IgD-negative memory B cell (primary cell): ENCODE measurements around the gene RCOR1. TPM values are rescaled to one million over a fixed set of nuclear protein-coding genes. Genes with fewer than 3 reads are reported as not detected.

Experiments
- H3K27ac Mint-ChIP-seq, 3 donors: one replicate each; pipeline ENCODE4 v1.8.0; 2020 to 2022; ENCODE audit warnings: mild to moderate bottlenecking in 3 of 3, mixed read lengths in 3 of 3, moderate library complexity in 1 of 3
- H3K27me3 Mint-ChIP-seq: one replicate; pipeline ENCODE4 v1.8.0; 2021; ENCODE audit warnings: mixed read lengths
- H3K36me3 Mint-ChIP-seq: one replicate; pipeline ENCODE4 v1.8.0; 2020; ENCODE audit warnings: mild to moderate bottlenecking, mixed read lengths
- H3K4me1 Mint-ChIP-seq, 3 donors: one replicate each; pipeline ENCODE4 v1.8.0; 2020 to 2022; ENCODE audit warnings: mixed read lengths in 3 of 3, mild to moderate bottlenecking in 1 of 3
- H3K4me3 Mint-ChIP-seq, 4 donors: one replicate each; pipeline ENCODE4 v1.8.0; 2020 to 2022; ENCODE audit warnings: mild to moderate bottlenecking in 4 of 4, mixed read lengths in 4 of 4, moderate library complexity in 3 of 4
- H3K9me3 Mint-ChIP-seq, 3 donors: one replicate each; pipeline ENCODE4 v1.8.0; 2020 to 2021; ENCODE audit warnings: mixed read lengths in 3 of 3, mild to moderate bottlenecking in 1 of 3
- polyA plus RNA-seq: library from polyadenylated mRNA; unstranded; fragments of 300-500 nt; fragmentation: Illumina TruSeq; gene quantifications from one replicate; pipeline ENCODE4 v1.2.3, GENCODE V29; 2021

The RCOR1 gene
- polyA plus RNA-seq, 1 donor from 2014 or later: 1.2 TPM

DNA sequence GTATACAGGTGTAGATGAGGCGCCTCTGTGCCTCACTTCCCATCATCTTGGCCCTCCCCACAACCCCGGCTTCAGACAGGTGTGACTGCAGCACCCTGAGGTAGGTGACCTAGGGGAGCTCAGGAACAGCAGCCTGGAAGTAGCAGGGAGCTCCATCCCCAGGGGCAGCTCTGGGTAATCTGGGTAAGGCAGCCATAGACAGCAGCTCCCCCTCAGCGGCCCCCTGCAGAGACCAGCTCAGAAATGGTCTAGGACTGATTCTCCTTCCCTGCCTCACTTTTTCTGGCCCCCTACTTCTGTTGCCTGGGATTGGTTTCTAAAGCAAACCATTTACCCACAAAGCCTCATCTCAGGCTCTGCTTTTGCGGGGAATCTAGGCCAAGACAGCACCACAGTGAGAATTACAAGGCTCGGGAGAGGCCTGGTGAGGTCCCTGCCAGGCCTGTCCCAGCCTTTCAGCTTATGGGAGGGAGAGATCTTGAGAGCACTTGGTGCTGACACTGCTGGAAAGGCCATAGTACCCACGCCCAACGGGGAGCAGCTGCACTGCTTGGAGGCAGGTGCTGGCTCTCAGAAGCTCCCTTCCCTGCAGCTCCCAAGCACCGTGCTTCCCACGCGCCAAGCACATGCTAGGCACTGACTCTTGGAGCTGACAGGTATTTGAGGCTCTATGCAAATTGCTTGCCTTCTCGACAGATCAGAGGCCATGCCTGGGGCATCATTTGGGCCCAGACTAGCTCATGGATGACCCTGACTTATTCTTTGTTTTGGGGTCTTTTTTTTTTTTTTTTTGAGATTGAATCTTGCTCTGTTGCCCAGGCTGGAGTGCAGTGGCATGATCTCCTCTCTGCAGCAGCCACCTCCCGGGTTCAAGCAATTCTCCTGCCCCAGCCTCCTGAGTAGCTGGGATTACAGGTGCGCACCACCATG lies 139.7 kb downstream of the RCOR1 start:
- Mint-ChIP-seq H3K9me3 (no peaks in the 10 kb centered on the region), H3K4me3 (no peak overlapping the region), H3K27me3 (no peaks in the 10 kb centered on the region), H3K4me1 (no peaks in the 10 kb centered on the region), H3K36me3 (peaks cover 8% of the 10 kb centered on the region), H3K27ac (no peak overlapping the region)

DNA sequence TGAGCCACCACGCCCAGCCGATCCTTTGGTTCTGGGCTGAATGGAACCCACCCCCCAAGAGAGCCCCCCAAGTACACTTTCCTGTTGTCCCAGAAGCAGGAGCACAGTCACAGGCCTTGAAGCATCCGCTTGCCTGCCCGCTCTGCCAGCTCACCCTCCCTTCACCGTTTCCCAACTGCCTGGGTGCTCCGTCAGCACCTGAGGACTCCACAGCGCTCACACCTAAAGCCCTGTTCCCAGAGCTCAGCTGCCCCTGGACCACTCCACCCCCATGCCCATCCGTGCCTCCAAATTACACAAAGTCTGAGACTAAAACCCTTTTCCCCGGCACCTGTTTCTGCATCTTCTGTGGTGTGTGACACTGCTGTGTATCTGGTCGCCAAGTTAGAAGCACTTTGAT lies 140.5 kb downstream of the RCOR1 start:
- H3K9me3 Mint-ChIP-seq: no peaks in the 10 kb centered on the region
- H3K27me3 Mint-ChIP-seq: no peaks in the 10 kb centered on the region
- H3K4me1 Mint-ChIP-seq: no peaks in the 10 kb centered on the region
- peaks cover 7% of the 10 kb centered on the region for H3K36me3 Mint-ChIP-seq
- peak overlapping the region in 1 of 3 donors; percentile 69 for H3K27ac Mint-ChIP-seq
- no peak overlapping the region for H3K4me3 Mint-ChIP-seq

GRCh38 chr14:102733326-102733725 lies 140.9 kb downstream of the RCOR1 start:
- peak overlapping the region in 1 of 3 donors; percentile 69 for H3K27ac Mint-ChIP-seq
- no peaks in the 10 kb centered on the region for H3K27me3 Mint-ChIP-seq
- no peak overlapping the region for H3K4me3 Mint-ChIP-seq
- H3K9me3 Mint-ChIP-seq: no peaks in the 10 kb centered on the region
- H3K36me3 Mint-ChIP-seq: peaks cover 6% of the 10 kb centered on the region
- H3K4me1 Mint-ChIP-seq: no peaks in the 10 kb centered on the region

- Mint-ChIP-seq H3K27me3 (no peaks in the 10 kb centered on the region), H3K9me3 (no peaks in the 10 kb centered on the region), H3K36me3 (peaks cover 6% of the 10 kb centered on the region), H3K27ac (no peak overlapping the region), H3K4me1 (no peaks in the 10 kb centered on the region), H3K4me3 (no peak overlapping the region)
Measured at GRCh38 chr14:102734436-102734835, 142.0 kb downstream of the RCOR1 start.

- H3K4me3 Mint-ChIP-seq: no peak overlapping the region
- no peak overlapping the region for H3K27ac Mint-ChIP-seq
- H3K36me3 Mint-ChIP-seq: peaks cover 8% of the 10 kb centered on the region
- H3K27me3 Mint-ChIP-seq: no peaks in the 10 kb centered on the region
- H3K4me1 Mint-ChIP-seq: no peaks in the 10 kb centered on the region
- peaks cover 0 to 2% (median 0%) of the 10 kb centered on the region in 3 donors for H3K9me3 Mint-ChIP-seq
Measured at GRCh38 chr14:102736956-102737355, 144.5 kb downstream of the RCOR1 start.

DNA sequence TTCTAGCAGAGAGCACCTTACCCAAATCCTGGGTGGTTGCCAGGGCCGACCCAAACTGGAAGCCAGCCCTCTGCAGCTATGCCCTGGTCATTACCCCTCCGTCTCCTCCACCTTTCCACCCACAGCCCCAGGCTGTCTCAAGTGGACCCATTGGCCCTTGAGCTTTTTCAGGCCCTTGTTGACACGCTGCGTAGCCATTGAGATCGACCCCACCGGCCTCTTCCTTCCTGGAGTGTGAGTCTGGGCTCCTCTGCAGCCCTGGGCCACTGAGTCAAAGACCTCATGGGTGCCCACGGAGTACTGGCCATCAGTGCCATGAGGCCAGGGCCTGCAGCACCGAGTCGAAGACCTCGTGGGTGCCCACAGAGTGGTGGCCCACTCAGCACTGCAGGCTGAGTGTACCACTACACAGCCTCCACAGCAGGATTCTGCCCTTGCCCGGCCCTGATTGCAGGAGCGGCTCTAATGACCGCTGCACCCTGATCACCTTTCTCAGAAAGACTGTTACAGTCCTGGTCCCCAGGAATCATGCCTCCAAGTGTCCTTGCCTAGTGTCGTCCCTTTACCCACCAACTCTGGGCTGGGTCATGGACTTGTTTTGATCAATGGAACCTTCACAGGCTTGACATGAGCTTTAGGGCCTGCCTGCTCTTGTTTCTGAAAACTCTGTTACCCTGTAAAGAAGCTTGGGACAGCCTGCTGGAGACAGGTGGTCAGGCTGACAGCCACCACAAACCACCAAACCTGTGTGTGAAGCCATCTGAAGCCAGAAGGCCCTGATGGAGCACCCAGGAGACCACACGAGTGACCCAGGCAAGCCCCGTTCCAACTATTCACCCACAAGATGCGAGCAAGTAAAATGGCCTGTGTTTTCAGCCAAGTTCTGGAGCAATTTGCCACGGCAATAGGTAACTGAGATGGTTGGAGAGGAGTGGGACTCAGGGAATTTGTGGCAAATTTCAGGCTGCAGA lies 145.2 kb downstream of the RCOR1 start:
- Mint-ChIP-seq H3K27me3 (no peaks in the 10 kb centered on the region), H3K9me3 (peaks cover 0 to 2% (median 0%) of the 10 kb centered on the region in 3 donors), H3K4me1 (no peaks in the 10 kb centered on the region), H3K4me3 (no peak overlapping the region), H3K27ac (no peak overlapping the region), H3K36me3 (peaks cover 8% of the 10 kb centered on the region)

GRCh38 chr14:102738373-102739189 lies 146.1 kb downstream of the RCOR1 start:
- Mint-ChIP-seq H3K9me3 (peaks cover 0 to 4% (median 0%) of the 10 kb centered on the region in 3 donors), H3K4me3 (no peak overlapping the region), H3K4me1 (no peaks in the 10 kb centered on the region), H3K27me3 (no peaks in the 10 kb centered on the region), H3K36me3 (peaks cover 6% of the 10 kb centered on the region), H3K27ac (no peak overlapping the region)

GRCh38 chr14:102739190-102739469 lies 146.7 kb downstream of the RCOR1 start:
- H3K27ac Mint-ChIP-seq: no peak overlapping the region

GRCh38 chr14:102746634-102747438 lies 154.4 kb downstream of the RCOR1 start:
- no peak overlapping the region for H3K4me3 Mint-ChIP-seq

More at GRCh38 chr14:102739190-102739469, 146.7 kb downstream of the RCOR1 start:
- peaks cover 0 to 4% (median 0%) of the 10 kb centered on the region in 3 donors for H3K9me3 Mint-ChIP-seq
- H3K27me3 Mint-ChIP-seq: no peaks in the 10 kb centered on the region
- peaks cover 6% of the 10 kb centered on the region for H3K36me3 Mint-ChIP-seq
- no peaks in the 10 kb centered on the region for H3K4me1 Mint-ChIP-seq
- H3K4me3 Mint-ChIP-seq: no peak overlapping the region

DNA sequence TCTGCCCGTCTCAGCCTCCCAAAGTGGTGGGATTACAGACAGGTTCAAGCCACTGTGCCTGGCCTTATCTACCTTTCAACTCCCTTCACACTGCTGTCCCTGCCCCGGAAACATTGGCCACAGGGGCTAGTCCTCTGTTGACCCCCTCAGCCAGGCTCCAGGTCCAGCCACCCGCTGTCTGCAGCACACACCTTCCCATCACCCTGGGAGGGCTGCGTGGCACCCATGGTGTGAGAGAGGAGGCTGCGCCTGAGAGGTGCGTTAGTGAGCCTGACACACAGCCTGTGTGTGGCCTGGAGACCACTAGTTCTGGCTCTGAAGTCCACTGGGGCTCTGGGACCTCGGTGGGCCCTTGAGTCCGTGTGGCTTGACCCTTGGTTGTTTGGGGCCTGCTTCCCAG lies 156.4 kb downstream of the RCOR1 start:
- H3K27me3 Mint-ChIP-seq: no peaks in the 10 kb centered on the region
- peaks cover 2% of the 10 kb centered on the region for H3K36me3 Mint-ChIP-seq
- no peak overlapping the region for H3K27ac Mint-ChIP-seq
- H3K4me1 Mint-ChIP-seq: peaks cover 5 to 8% (median 6%) of the 10 kb centered on the region in 3 donors
- no peaks in the 10 kb centered on the region for H3K9me3 Mint-ChIP-seq
- no peak overlapping the region for H3K4me3 Mint-ChIP-seq

More at GRCh38 chr14:102746634-102747438, 154.4 kb downstream of the RCOR1 start:
- Mint-ChIP-seq H3K36me3 (peaks cover 3% of the 10 kb centered on the region), H3K27me3 (no peaks in the 10 kb centered on the region), H3K4me1 (peaks cover 0 to 2% (median 0%) of the 10 kb centered on the region in 3 donors), H3K27ac (no peak overlapping the region), H3K9me3 (peaks cover 0 to 3% (median 0%) of the 10 kb centered on the region in 3 donors)

DNA sequence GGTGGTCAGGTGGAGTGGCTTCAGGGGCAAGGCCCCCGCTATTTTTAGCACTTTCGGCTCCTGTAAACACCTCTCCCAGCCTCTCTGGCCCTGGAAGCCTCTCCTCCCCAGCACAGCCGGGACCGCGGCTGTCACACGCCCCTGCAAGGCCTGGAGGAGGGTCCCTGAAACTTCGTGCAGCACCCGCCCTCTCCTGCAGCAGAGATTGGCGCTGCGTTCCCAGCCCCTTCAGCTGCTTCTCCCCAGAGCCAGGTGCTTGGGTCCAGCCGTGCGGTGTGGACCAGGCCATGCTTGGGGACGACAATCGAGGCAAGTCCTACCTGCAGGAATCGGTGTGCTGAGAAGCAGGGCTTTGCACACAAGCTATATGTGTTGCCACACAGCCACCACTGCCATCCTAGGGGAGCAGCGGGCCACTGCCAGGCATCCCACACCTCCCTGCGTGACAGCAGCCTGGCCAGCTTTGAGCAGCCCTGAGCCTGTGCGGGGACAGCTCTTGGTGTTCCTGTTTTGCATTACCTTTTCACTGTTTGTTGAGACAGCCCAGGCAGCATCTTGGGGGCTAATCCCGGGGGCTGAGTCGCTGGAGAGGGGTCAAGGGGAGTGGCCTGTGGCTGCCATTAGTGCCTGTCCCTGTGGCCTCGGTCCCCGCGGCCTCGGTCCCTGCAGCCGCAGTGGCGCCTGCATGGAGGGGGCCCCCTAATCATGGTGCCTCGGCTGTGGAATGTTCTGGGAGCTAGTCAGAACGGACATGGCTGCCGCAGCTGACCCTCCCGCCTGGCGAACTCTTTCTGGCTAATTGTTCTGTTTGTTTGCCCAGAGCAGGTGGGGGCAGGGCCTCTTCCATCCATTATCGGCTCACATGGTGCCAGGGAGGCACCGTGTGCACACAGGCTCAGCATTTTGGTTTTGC lies 157.2 kb downstream of the RCOR1 start:
- H3K27me3 Mint-ChIP-seq: no peaks in the 10 kb centered on the region
- no peaks in the 10 kb centered on the region for H3K9me3 Mint-ChIP-seq
- H3K4me3 Mint-ChIP-seq: no peak overlapping the region
- H3K27ac Mint-ChIP-seq: no peak overlapping the region
- peaks cover 2% of the 10 kb centered on the region for H3K36me3 Mint-ChIP-seq
- H3K4me1 Mint-ChIP-seq: peaks cover 14 to 16% (median 14%) of the 10 kb centered on the region in 3 donors

DNA sequence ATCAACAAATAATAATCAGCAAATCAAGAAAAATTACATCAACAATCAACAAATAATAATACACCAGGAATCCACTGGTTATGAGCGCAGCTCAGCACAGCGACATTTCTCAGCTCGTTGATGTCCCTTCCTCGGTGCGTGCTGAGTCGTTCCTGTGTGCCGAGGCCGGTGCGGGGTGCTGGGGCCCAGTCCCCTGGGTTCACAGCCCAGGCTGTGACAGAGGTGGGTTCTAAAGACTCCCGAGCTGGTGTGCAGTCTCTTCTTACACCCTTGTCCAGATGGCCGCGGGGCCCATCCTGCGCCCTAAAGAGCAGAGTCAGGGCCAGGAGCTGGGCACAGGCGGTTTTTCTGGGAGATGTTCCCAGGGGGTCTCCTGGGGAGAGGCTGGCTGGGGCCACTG lies 157.9 kb downstream of the RCOR1 start:
- Mint-ChIP-seq H3K4me3 (no peak overlapping the region), H3K9me3 (no peaks in the 10 kb centered on the region), H3K36me3 (peaks cover 2% of the 10 kb centered on the region), H3K27ac (no peak overlapping the region), H3K4me1 (peaks cover 20 to 23% (median 20%) of the 10 kb centered on the region in 3 donors), H3K27me3 (no peaks in the 10 kb centered on the region)

DNA sequence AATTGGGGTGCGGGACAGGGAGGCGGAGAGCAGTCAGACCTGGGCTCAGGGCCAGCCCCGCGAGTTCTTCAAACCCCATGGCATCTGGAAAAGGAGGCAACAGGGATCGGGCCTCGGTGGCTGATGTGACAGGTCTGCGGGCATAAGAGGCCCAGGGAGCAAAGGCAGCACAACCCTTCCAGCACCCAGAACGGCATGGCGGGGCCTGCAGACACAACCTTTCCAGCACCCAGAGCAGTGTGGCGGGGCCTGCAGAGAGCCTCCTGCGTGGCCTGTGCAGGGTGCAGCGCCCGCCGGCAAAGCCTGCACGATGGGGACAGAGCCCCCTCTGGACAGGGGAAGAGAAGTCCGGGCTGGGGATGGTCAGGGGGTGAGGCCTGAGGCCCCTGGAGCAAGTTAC lies 158.6 kb downstream of the RCOR1 start:
- H3K36me3 Mint-ChIP-seq: peaks cover 2% of the 10 kb centered on the region
- H3K4me3 Mint-ChIP-seq: peak overlapping the region in 1 of 4 donors; percentile 66
- H3K4me1 Mint-ChIP-seq: peaks cover 20 to 25% (median 23%) of the 10 kb centered on the region in 3 donors
- H3K27me3 Mint-ChIP-seq: no peaks in the 10 kb centered on the region
- no peaks in the 10 kb centered on the region for H3K9me3 Mint-ChIP-seq
- H3K27ac Mint-ChIP-seq: no peak overlapping the region
